ENCODE results near the gene TBX18.

The TBX18 gene

DNA sequence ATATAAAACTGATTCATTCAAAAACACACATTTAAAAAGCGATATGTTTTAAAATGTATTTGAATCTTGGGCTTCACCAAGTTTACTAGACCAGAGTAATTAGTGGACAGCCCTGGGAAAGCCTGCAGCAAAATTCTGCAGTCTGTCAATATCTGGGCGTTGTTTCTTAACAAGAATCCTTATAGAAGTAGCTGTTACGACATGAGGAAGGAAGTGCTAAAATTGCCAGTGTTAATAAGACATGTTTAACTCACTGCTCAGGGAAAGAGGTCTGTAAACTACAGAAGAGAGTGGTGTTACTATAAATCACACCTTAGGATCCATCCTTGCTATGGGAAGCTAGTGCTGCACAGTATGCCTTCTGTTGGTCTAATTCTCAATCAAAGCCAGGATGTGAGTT is 120.6 kb downstream of the TBX18 start:
- no peaks in the 10 kb centered on the region for H3K36me3 ChIP-seq (ENCODE audit: control insufficient read depth in 1 of 2, insufficient read depth in 2 of 2, low read length in 2 of 2)
- no peaks in the 10 kb centered on the region for H3K4me1 ChIP-seq (ENCODE audit: control insufficient read depth in 1 of 2, insufficient read depth in 2 of 2, low read length in 2 of 2)
- no peaks in the 10 kb centered on the region for H3K27me3 ChIP-seq (ENCODE audit: low read depth, low read length)
- no peak overlapping the region for H3K4me3 ChIP-seq (ENCODE audit: low read depth in 1 of 2, low read length in 2 of 2)
- no peak overlapping the region for H3K27ac ChIP-seq (ENCODE audit: low read length)
- H3K9me3 ChIP-seq (ENCODE audit: control insufficient read depth in 1 of 2, low read length in 2 of 2), result no peaks in the 10 kb centered on the region

GRCh38 chr6:84641076-84641475 is 123.3 kb downstream of the TBX18 start:
- H3K27me3 ChIP-seq (ENCODE audit: low read depth, low read length), result no peaks in the 10 kb centered on the region
- H3K9me3 ChIP-seq (ENCODE audit: control insufficient read depth in 1 of 2, low read length in 2 of 2), result no peaks in the 10 kb centered on the region
- no peak overlapping the region for H3K4me3 ChIP-seq (ENCODE audit: low read depth in 1 of 2, low read length in 2 of 2)
- H3K36me3 ChIP-seq (ENCODE audit: control insufficient read depth in 1 of 2, insufficient read depth in 2 of 2, low read length in 2 of 2), result no peaks in the 10 kb centered on the region
- no peak overlapping the region for H3K27ac ChIP-seq (ENCODE audit: low read length)
- H3K4me1 ChIP-seq (ENCODE audit: control insufficient read depth in 1 of 2, insufficient read depth in 2 of 2, low read length in 2 of 2), result no peaks in the 10 kb centered on the region

DNA sequence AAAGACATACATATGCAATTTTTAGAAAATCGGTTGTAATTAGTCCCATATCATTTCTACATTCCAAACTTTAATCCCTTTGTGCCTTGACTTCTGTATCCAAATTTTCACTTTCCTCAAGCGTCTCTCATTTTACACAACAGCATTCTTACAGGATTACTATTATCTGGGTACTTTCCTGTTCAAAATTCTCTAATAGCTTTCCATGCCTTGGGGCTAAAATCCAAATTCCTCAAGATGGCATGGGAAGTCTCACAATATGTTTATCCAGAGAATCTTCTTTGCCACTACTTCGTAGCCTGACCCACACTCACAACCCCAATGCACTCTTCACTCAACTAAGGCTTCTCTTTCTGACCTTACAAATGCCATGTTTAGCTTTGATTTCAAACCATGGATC is 125.0 kb downstream of the TBX18 start:
- no peak overlapping the region for H3K4me3 ChIP-seq (ENCODE audit: low read depth in 1 of 2, low read length in 2 of 2)
- no peaks in the 10 kb centered on the region for H3K4me1 ChIP-seq (ENCODE audit: control insufficient read depth in 1 of 2, insufficient read depth in 2 of 2, low read length in 2 of 2)
- no peaks in the 10 kb centered on the region for H3K36me3 ChIP-seq (ENCODE audit: control insufficient read depth in 1 of 2, insufficient read depth in 2 of 2, low read length in 2 of 2)
- no peaks in the 10 kb centered on the region for H3K9me3 ChIP-seq (ENCODE audit: control insufficient read depth in 1 of 2, low read length in 2 of 2)
- no peak overlapping the region for H3K27ac ChIP-seq (ENCODE audit: low read length)
- H3K27me3 ChIP-seq (ENCODE audit: low read depth, low read length), result no peaks in the 10 kb centered on the region

DNA sequence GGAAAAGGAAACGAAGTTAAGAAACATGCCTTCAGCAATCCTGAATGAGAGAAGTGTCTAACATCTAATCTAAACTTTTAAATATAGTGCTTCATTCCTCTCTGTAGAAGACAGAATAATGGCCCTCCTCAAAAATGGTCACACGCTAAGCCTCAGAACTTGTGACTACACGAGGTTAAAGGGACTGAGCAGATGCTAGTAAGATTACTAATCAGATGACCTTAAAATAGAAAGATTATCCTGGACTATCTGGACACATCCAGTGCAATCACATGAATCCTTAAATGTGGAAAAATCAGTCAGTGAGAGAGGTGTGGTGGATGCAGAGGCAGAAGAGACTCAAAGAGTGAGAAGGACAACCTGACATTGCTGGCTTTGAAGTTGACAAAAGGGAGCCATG is 126.1 kb downstream of the TBX18 start:
- H3K4me3 ChIP-seq (ENCODE audit: low read depth in 1 of 2, low read length in 2 of 2), result no peak overlapping the region
- H3K9me3 ChIP-seq (ENCODE audit: control insufficient read depth in 1 of 2, low read length in 2 of 2), result no peaks in the 10 kb centered on the region
- no peaks in the 10 kb centered on the region for H3K4me1 ChIP-seq (ENCODE audit: control insufficient read depth in 1 of 2, insufficient read depth in 2 of 2, low read length in 2 of 2)
- no peaks in the 10 kb centered on the region for H3K27me3 ChIP-seq (ENCODE audit: low read depth, low read length)
- H3K36me3 ChIP-seq (ENCODE audit: control insufficient read depth in 1 of 2, insufficient read depth in 2 of 2, low read length in 2 of 2), result no peaks in the 10 kb centered on the region
- no peak overlapping the region for H3K27ac ChIP-seq (ENCODE audit: low read length)
